Measurements from ENCODE around the gene LRRC2.

- TF ChIP-seq, protein P1, sequence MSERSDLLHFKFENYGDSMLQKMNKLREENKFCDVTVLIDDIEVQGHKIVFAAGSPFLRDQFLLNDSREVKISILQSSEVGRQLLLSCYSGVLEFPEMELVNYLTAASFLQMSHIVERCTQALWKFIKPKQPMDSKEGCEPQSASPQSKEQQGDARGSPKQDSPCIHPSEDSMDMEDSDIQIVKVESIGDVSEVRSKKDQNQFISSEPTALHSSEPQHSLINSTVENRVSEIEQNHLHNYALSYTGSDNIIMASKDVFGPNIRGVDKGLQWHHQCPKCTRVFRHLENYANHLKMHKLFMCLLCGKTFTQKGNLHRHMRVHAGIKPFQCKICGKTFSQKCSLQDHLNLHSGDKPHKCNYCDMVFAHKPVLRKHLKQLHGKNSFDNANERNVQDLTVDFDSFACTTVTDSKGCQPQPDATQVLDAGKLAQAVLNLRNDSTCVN (CRISPR knock-in tag; IDR thresholded peaks at IDR 0.05) = no peak
- TF ChIP-seq ZKSCAN8 (CRISPR knock-in tag; IDR thresholded peaks at IDR 0.05) (no peak), POLR2A (conservative IDR thresholded peaks at IDR 0.05) (no peak), SMAD1 (IDR thresholded peaks at IDR 0.05; ENCODE audit: low read depth, low read length, partially characterized antibody) (no peak), GABPA (tag; conservative IDR thresholded peaks at IDR 0.05; ENCODE audit: low read depth) (no peak), ELK1 (CRISPR knock-in tag; IDR thresholded peaks at IDR 0.05) (no peak), MEF2A (IDR thresholded peaks at IDR 0.05; ENCODE audit: control insufficient read depth, low read depth, low read length) (no peak), HDAC3 (IDR thresholded peaks at IDR 0.05; ENCODE audit: borderline replicate concordance, partially characterized antibody) (no peak)
- TF ChIP-seq, protein P2, sequence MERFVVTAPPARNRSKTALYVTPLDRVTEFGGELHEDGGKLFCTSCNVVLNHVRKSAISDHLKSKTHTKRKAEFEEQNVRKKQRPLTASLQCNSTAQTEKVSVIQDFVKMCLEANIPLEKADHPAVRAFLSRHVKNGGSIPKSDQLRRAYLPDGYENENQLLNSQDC (CRISPR knock-in tag; IDR thresholded peaks at IDR 0.05) = no peak
- TF ChIP-seq, protein P3, sequence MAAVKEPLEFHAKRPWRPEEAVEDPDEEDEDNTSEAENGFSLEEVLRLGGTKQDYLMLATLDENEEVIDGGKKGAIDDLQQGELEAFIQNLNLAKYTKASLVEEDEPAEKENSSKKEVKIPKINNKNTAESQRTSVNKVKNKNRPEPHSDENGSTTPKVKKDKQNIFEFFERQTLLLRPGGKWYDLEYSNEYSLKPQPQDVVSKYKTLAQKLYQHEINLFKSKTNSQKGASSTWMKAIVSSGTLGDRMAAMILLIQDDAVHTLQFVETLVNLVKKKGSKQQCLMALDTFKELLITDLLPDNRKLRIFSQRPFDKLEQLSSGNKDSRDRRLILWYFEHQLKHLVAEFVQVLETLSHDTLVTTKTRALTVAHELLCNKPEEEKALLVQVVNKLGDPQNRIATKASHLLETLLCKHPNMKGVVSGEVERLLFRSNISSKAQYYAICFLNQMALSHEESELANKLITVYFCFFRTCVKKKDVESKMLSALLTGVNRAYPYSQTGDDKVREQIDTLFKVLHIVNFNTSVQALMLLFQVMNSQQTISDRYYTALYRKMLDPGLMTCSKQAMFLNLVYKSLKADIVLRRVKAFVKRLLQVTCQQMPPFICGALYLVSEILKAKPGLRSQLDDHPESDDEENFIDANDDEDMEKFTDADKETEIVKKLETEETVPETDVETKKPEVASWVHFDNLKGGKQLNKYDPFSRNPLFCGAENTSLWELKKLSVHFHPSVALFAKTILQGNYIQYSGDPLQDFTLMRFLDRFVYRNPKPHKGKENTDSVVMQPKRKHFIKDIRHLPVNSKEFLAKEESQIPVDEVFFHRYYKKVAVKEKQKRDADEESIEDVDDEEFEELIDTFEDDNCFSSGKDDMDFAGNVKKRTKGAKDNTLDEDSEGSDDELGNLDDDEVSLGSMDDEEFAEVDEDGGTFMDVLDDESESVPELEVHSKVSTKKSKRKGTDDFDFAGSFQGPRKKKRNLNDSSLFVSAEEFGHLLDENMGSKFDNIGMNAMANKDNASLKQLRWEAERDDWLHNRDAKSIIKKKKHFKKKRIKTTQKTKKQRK (IDR thresholded peaks at IDR 0.05; ENCODE audit: borderline replicate concordance, low read depth, low read length) = no peak
These were observed 85.5 kb downstream of the LRRC2 start for GRCh38 chr3:46480491-46481195.
